ENCODE measurements around the gene THSD4.

GRCh38 chr15:71202712-71203111 is 87.4 kb downstream of the THSD4 start:
- TF ChIP-seq MAX (IDR thresholded peaks at IDR 0.05), result no peak
- TF ChIP-seq TAF1 (IDR thresholded peaks at IDR 0.05; ENCODE audit: low read depth, low read length), result 0 out of 2 replicates have a peak, but pooled peaks have one; percentile 23
- no peak for TF ChIP-seq CTCF (IDR thresholded peaks at IDR 0.05; ENCODE audit: control extremely low read depth in 1 of 3, insufficient read depth in 1 of 3, low read depth in 1 of 3, low read length in 3 of 3)
- TF ChIP-seq EZH2 (IDR thresholded peaks at IDR 0.05; ENCODE audit: low read depth, low read length, severe bottlenecking), result no peak
- no peak for TF ChIP-seq CBX5 (IDR thresholded peaks at IDR 0.05; ENCODE audit: low read depth, low read length)
- TF ChIP-seq SIN3A (conservative IDR thresholded peaks at IDR 0.05 in 1 of 2, IDR thresholded peaks at IDR 0.05 in 1 of 2; ENCODE audit: low read depth in 1 of 2, low read length in 2 of 2), result no peak
- no peak for TF ChIP-seq PHF8 (conservative IDR thresholded peaks at IDR 0.05; ENCODE audit: low read depth, low read length)
- no peak for TF ChIP-seq EP300 (IDR thresholded peaks at IDR 0.05; ENCODE audit: borderline replicate concordance in 1 of 2, low read depth in 2 of 2, low read length in 2 of 2)
- TF ChIP-seq USF2 (IDR thresholded peaks at IDR 0.05; ENCODE audit: low read length), result no peak
- TF ChIP-seq SUZ12 (IDR thresholded peaks at IDR 0.05; ENCODE audit: low read length), result no peak
- no peak for TF ChIP-seq BRCA1 (IDR thresholded peaks at IDR 0.05; ENCODE audit: low read depth, low read length)
- no peak for TF ChIP-seq RFX5 (IDR thresholded peaks at IDR 0.05; ENCODE audit: borderline replicate concordance, low read depth, low read length)
- no peak for TF ChIP-seq RAD21 (IDR thresholded peaks at IDR 0.05 in 1 of 2, conservative IDR thresholded peaks at IDR 0.05 in 1 of 2; ENCODE audit: low read depth in 2 of 2, low read length in 2 of 2)

All from H1 (cell line).